Rectal smooth muscle tissue (tissue), 1 donor: ENCODE data around the gene CCDC89.

Source experiments
- H3K27ac ChIP-seq: one replicate; pipeline ENCODE4 v1.7.0; 2013; ENCODE audit warnings: low read depth, low read length, inconsistent platforms
- H3K27me3 ChIP-seq: one replicate; pipeline ENCODE4 v1.7.0; 2013; ENCODE audit warnings: low read length; ENCODE audit not compliant: control insufficient read depth, insufficient read depth
- H3K36me3 ChIP-seq: one replicate; pipeline ENCODE4 v1.7.0; 2013; ENCODE audit warnings: low read length; ENCODE audit not compliant: control insufficient read depth, insufficient read depth
- H3K4me1 ChIP-seq: one replicate; pipeline ENCODE4 v1.7.0; 2013; ENCODE audit warnings: low read length; ENCODE audit not compliant: control insufficient read depth, insufficient read depth
- H3K4me3 ChIP-seq: one replicate; pipeline ENCODE4 v1.7.0; 2013; ENCODE audit warnings: low read length
- H3K9ac ChIP-seq: one replicate; pipeline ENCODE4 v1.7.0; 2013; ENCODE audit warnings: low read length

CCDC89 gene

DNA sequence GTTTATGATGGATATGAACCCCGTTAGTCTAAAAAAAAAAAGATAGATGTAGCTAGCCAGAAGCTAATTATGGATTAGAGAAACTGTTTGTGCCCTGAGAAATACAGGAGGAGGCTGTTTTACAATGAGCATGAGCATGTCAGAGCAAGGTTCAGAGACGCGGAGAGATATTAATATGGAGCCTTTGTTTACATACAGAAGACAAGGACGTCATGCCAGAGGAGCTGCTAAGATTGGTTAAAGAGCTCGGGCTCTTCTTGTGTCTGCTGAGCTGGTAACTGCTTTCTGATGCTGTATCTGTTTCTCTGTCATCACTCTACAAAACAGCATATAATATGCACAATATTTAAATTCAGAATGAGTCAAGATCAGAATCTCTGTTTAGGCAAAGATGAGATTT, 24.9 kb upstream of the CCDC89 start:
- Histone ChIP-seq H3K27ac (no peak overlapping the region), H3K4me1 (no peaks in the 10 kb centered on the region), H3K4me3 (no peak overlapping the region), H3K36me3 (no peaks in the 10 kb centered on the region), H3K27me3 (no peaks in the 10 kb centered on the region), H3K9ac (no peak overlapping the region)

DNA sequence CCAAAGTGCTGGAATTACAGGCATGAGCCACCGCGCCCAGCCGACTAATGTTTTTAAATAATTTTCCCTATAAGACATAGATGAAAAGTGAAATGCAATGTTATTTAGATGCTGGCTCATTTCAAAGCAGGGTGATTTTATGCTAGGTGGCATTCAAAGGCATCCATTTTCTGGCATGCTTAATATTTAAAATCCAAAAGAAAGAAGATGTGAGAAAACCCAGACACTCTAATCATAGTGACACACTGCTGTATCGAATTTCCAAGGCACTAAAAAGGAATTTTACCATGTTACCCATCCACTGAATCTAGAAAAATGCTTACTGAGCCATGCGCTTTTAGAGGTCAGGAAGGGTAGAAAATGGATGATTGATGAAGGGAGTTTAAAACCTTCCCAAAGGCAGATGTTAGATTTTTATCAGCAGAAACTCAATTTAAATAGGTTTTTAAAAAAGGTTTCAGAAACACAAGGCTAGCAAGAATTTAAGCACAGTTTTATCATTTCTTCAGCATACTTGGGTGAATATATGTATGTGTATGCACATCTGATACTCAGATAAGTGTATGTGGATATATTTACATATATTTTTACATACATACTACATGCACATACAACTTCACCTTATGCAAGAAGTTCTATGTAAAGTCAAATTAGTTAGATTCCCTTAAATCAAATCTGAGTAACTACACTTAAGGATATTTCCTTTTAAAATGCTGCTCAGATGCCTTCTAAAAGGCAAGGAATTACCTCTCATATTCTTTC, 24.1 kb upstream of the CCDC89 start:
- Histone ChIP-seq H3K4me1 (no peaks in the 10 kb centered on the region), H3K9ac (no peak overlapping the region), H3K27ac (no peak overlapping the region), H3K4me3 (no peak overlapping the region), H3K27me3 (no peaks in the 10 kb centered on the region), H3K36me3 (no peaks in the 10 kb centered on the region)

DNA sequence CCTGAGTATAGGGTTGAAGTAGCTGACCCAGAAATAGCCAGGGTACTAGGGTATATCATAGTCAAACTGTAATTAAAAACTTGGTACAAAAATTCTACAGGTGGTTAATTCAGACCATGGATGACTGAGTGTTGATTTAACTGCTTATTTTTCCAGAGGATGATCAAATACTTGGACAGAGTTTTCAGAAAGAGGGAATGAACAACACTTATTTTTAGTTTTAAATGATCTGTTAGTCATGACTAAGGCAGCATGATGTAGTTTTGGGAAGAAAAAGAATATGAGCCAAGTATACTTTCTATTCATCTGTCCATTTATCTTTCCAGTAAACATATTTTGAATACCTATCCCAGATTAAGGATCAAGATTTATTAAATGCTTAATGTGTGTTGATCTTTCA, 19.8 kb upstream of the CCDC89 start:
- no peak overlapping the region for H3K9ac ChIP-seq
- H3K27me3 ChIP-seq, result no peaks in the 10 kb centered on the region
- H3K4me3 ChIP-seq, result no peak overlapping the region
- no peaks in the 10 kb centered on the region for H3K4me1 ChIP-seq
- no peaks in the 10 kb centered on the region for H3K36me3 ChIP-seq
- H3K27ac ChIP-seq, result no peak overlapping the region

DNA sequence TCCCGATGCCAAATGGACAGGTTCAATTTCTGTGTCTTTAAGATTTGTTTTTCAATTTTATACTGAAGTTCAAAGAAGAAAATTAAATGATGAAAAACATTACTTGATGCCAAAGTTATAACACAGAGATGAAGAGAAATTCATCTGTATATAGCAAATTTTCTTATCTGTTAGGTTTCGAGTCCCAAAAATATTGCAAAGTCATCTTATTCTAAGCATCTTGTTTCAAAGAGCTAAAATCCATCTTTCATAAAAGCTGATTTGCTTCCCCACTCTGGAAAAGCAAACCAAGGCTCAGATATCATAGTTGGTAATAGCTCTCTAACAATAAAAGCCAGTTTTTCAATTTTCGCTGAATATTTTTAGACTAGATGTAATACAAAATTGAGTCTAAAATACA, 19.0 kb upstream of the CCDC89 start:
- H3K4me1 ChIP-seq, result no peaks in the 10 kb centered on the region
- H3K36me3 ChIP-seq, result no peaks in the 10 kb centered on the region
- no peak overlapping the region for H3K4me3 ChIP-seq
- no peak overlapping the region for H3K27ac ChIP-seq
- H3K27me3 ChIP-seq, result no peaks in the 10 kb centered on the region
- no peak overlapping the region for H3K9ac ChIP-seq

DNA sequence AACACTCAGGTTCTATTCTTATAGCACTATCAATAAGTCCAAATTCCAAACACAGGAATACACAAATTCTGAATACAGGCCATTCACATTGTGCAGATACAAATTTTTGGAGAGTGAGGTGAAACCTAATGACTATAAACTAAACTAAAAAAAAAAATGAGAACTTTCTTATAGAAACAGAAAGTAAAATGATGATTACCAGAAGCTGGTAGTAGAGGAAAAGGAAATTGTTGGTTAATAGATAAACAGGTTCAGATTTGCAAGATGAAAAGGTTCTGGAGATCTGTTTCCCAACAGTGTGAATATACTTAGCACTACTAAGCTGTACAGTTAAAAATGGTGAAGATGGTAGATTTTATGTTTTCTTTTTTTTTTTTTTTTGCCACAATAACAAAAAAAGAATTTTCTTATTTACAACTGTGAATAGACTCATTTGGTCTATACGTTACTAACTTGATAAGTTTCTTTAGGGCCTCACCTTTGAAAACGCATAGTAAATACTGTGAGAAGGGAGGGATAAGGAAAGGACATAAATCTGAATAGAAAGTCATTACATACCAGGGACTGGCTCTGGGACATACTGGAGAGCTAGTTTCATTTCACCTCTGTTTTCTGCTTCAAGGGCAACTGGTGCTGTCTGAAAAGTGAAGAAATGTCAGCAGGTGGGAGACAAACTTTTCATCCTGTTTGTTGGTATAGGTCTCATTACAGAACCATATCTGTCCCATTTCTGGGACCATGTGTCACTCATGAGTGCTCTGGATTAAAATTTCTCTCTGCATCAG, 14.2 kb upstream of the CCDC89 start:
- Histone ChIP-seq H3K4me1 (no peaks in the 10 kb centered on the region), H3K4me3 (no peak overlapping the region), H3K27ac (no peak overlapping the region), H3K36me3 (no peaks in the 10 kb centered on the region), H3K9ac (no peak overlapping the region), H3K27me3 (no peaks in the 10 kb centered on the region)

DNA sequence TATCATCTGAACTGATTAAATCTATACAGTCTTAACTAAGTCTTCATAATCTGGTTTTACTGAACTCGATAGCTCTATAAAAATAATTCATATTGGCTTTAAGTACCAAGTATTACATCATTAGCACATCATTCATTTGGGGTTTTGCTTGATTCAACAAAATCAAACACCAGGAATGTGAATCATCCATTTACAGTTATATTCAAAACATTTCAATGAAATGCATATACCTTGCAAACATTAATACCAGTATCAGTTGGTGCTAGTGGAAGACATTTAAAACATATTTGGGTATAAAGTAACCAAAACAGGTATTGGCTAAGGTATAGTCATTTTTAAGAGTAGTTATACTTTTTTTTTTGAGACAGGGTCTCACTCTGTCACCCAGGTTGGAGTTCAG, 12.2 kb upstream of the CCDC89 start:
- H3K36me3 ChIP-seq, result no peaks in the 10 kb centered on the region

DNA sequence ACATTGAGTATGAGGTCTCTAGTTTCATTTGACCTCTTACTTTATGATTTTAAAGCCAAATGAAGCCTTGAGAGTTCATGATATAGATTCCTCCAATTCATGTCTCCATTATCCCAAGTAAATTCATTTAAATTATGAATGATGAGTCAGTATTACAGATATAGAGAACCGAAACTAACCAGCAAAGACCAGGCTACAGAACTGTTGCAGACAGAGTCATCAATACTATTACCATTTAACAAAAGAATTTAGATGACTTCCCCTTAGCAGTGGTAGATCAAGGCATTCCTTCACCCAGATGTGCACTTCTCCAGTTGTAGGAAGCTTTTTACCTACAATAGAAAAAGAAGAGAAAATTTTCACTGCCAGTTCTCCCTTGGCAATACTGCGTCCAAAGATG, 11.8 kb upstream of the CCDC89 start:
- Histone ChIP-seq H3K36me3 (no peaks in the 10 kb centered on the region), H3K27ac (no peak overlapping the region), H3K4me1 (no peaks in the 10 kb centered on the region), H3K27me3 (no peaks in the 10 kb centered on the region), H3K9ac (no peak overlapping the region), H3K4me3 (no peak overlapping the region)

More for the DNA sequence above, 12.2 kb upstream of the CCDC89 start:
- Histone ChIP-seq H3K9ac (no peak overlapping the region), H3K4me1 (no peaks in the 10 kb centered on the region), H3K27me3 (no peaks in the 10 kb centered on the region), H3K4me3 (no peak overlapping the region), H3K27ac (no peak overlapping the region)

DNA sequence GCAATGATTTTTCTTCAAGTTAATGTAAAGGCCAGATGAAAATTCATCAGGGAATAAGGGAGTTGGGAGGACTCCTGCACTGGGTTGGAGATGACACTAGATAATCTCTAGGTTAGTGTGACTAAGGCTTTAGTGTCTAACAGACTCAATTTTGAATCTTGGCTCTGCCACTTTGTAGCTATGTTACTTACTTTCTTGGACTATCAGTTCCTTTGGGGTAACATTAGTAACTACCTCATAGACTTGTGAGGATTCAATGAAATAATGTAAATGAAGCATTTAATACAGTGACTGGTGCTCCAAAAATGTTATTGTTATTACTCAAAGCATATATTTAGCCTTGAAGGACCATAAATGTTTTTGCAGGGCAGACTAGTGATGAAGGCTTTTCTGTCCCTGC, 9.6 kb upstream of the CCDC89 start:
- no peak overlapping the region for H3K9ac ChIP-seq
- no peaks in the 10 kb centered on the region for H3K4me1 ChIP-seq
- no peaks in the 10 kb centered on the region for H3K36me3 ChIP-seq
- H3K4me3 ChIP-seq, result no peak overlapping the region
- H3K27me3 ChIP-seq, result no peaks in the 10 kb centered on the region
- H3K27ac ChIP-seq, result no peak overlapping the region

DNA sequence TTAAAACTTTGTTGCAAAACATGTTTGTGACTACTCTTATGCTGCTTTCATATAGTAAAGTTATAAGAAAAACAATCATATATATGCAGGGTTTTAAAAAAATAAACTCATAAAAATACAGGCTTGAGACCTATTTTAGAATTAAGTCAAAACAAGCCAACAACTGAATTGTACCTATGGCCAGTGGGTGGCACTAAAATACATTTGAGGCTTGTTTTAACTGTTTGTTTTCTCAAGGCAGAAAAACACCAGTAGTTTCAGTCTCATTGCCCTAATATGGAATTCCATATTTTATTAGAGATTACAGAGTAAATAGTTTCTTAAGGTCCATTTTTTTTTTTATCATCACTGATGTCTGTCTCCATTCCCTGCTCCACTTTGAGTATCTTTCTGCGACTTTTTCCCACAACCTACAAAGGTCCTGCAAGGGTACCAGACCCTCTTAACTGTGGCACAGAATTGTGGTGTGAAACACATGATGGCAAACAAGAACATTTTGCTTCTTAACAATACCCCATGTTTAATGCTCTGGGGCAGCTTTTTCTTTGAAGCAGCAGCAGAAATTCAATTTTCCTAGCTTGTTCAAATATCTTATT, 8.5 kb upstream of the CCDC89 start:
- Histone ChIP-seq H3K27ac (no peak overlapping the region), H3K4me1 (no peaks in the 10 kb centered on the region), H3K36me3 (no peaks in the 10 kb centered on the region), H3K27me3 (no peaks in the 10 kb centered on the region), H3K9ac (no peak overlapping the region), H3K4me3 (no peak overlapping the region)

DNA sequence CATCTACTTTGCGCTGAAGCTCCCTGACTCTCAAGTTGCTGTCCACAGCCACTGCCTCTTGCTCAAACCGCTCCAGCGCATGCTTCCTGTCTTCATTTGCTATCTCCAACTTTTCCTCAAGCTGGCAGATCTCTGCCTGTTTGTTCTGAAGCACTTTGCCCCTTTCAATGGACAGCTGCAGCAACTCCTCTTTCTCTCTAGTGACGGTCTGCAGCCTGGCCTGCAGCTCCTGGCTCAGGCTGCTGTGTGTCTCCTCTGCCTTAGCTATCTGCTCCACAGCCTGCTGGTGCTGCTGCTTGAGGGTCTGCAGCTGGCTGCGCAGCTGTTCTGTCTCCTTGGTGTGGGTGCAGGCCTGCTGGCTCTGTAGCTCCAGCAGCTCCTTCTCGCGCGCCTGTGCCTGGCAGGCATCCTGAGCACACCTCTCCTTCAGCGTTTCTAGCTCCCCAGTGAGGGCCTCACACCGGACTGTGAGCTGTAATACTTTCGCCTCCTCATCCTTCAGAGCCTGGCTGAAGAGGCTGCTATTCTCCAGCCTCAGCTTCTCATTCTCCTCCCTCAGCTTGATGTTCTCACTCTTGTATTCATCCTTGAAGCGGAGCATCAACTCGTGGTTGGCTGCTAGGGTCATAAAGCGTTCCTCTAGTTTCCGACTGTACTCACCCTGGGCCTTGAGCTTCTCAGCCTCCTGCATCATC, 723 bp downstream of the CCDC89 start:
- Histone ChIP-seq H3K36me3 (no peaks in the 10 kb centered on the region), H3K9ac (no peak overlapping the region), H3K27me3 (no peaks in the 10 kb centered on the region), H3K27ac (peak overlapping the region; percentile 81), H3K4me3 (peak overlapping the region; percentile 77), H3K4me1 (peaks cover 16% of the 10 kb centered on the region)

DNA sequence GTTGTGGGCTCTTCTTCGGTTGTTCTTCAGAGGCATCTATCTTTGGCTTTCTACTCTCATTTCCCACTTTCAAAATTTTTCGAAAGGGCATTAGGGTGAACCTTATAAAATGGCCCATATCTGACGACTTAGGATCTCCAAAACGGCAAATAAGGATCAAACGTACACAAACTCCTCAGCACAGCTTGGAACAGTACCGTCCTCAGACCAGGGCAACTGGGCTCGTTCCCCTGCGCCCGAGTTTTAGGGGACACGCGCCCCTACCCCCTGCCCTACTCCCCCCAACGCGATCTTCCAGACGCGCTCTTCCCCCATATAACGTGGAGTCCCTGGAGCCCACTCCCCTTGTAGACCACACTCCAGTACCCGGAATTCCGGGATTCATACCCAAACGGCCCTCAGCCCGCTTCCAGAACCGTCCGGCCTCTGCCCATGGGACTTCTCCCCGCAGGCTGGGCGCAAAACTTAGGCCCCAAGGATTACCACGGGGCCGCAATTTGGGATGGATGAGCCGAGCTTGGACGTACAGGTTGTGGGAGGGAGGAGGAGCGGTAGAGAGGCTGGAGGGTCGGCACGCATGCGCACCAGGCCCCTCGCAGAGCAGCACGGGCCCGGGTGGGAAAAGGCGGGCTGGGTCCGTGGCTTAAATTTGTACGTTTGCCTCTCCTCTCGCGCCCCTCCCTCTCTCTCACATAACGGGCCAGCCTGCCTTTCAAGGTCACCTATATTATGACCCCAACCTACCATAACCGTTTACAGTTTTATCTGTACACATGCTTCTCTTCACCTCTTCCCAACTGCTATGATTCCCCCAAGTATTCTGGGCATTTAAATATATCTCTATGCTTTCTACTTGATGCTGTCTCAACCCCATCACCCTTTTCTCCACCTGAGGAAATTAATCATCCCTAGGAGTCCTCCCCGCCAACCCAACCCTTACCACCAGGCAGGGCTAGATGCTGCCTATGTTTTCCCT, 3.4 kb downstream of the CCDC89 start:
- Histone ChIP-seq H3K36me3 (no peaks in the 10 kb centered on the region), H3K4me1 (peaks cover 16% of the 10 kb centered on the region), H3K27me3 (no peaks in the 10 kb centered on the region), H3K4me3 (peak overlapping the region; percentile 70), H3K27ac (peak overlapping the region; percentile 39), H3K9ac (peak overlapping the region; percentile 22)
